Muscle layer of duodenum (tissue), 2 donors: ENCODE measurements around the gene CABLES2.
A peak's percentile ranks its signal among the peaks of the same experiment; 100 is the strongest.

Source experiments
- H3K27ac ChIP-seq: one replicate; pipeline ENCODE4 v1.7.0; 2013; ENCODE audit warnings: mild to moderate bottlenecking, low read length
- H3K27me3 ChIP-seq: one replicate; pipeline ENCODE4 v1.7.0; 2013; ENCODE audit warnings: low read depth, mild to moderate bottlenecking, control low read depth, low read length
- H3K36me3 ChIP-seq, 2 donors: one replicate each; pipeline ENCODE4 v1.7.0; 2013; ENCODE audit warnings: low read length in 2 of 2, control low read depth in 1 of 2, mild to moderate bottlenecking in 1 of 2; ENCODE audit not compliant: insufficient read depth in 2 of 2, control insufficient read depth in 1 of 2
- H3K4me1 ChIP-seq, 2 donors: one replicate each; pipeline ENCODE4 v1.7.0; 2013; ENCODE audit warnings: low read length in 2 of 2, mild to moderate bottlenecking in 2 of 2, control low read depth in 1 of 2, moderate library complexity in 1 of 2; ENCODE audit not compliant: insufficient read depth in 2 of 2, control insufficient read depth in 1 of 2
- H3K4me3 ChIP-seq, 2 donors: one replicate each; pipeline ENCODE4 v1.7.0; 2013; ENCODE audit warnings: low read length in 2 of 2, low read depth in 1 of 2, mild to moderate bottlenecking in 1 of 2
- H3K9me3 ChIP-seq, 2 donors: one replicate each; pipeline ENCODE4 v1.7.0; 2013; ENCODE audit warnings: low read length in 2 of 2, control low read depth in 1 of 2, mild to moderate bottlenecking in 1 of 2; ENCODE audit not compliant: control insufficient read depth in 1 of 2
- donor health status: healthy.

Gene CABLES2

DNA sequence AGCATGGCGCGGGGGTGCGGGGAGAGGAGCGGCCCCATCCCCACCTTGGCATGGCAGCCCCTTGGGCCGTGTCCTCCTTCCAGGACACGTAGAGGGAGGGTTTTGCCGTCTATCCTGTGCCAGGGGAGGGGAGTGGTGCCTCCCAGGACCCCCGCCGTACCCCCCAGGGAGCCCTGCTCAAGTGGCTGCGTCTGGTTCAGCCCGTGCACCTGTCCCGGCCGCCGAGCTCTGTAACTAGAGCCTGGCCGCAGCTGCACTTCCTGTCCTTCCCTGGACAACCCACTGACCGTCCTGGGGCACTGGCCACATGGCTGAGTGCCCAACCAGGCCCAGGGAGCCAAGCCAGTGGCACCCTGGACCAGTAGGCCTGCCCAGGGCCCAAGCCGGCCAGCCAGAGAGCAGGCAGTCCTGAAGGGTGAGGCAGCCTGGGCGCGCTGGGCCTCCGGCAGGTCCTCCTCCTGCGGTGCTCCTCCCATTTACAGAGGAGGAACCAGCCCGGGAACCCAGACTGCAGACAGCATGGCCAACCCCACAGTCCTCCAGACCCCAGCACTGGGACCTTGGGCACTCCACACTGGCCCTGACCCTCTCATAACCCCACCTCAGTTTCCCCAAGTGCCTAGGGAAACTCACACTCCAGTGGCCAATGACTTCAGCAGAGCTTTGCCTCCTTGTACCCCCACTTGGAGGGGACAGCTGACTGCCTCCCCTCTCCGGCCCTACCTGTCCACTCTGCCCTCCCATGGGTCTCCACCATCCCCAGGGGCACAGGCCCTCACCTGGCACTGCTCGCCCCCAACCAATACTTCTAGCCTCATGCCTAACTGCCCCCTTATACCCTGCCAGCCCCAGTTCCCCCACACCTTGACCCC, 48.7 kb downstream of the CABLES2 start:
- Histone ChIP-seq H3K27ac (peak overlapping the region; percentile 31), H3K36me3 (no peaks in the 10 kb centered on the region), H3K9me3 (no peaks in the 10 kb centered on the region), H3K27me3 (no peaks in the 10 kb centered on the region), H3K4me1 (peaks cover 3 to 91% of the 10 kb centered on the region in 2 donors), H3K4me3 (peak overlapping the region in 1 of 2 donors; percentile 48)

DNA sequence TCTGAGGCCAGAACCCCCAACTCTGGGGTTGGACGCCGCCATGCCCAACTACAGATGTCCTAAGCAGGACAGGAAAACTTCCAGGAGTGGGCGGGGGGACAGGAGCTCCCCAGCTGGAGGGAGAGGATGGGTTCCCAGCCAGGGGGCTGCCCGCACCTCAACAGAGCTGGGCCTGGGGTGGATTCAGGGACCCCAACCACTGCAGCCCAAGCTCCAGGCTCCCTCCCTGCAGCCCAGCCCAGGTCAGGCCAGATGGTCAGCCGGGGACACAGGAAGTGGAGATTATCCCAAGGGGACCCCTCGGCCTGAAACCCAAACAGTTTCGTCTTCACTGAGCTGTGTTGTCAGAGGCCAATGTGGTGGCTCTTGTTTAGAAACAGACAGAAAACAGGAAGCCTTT, 49.4 kb downstream of the CABLES2 start:
- peak overlapping the region in 1 of 2 donors; percentile 48 for H3K4me3 ChIP-seq
- H3K4me1 ChIP-seq = peaks cover 3 to 91% of the 10 kb centered on the region in 2 donors
- H3K27ac ChIP-seq = no peak overlapping the region

DNA sequence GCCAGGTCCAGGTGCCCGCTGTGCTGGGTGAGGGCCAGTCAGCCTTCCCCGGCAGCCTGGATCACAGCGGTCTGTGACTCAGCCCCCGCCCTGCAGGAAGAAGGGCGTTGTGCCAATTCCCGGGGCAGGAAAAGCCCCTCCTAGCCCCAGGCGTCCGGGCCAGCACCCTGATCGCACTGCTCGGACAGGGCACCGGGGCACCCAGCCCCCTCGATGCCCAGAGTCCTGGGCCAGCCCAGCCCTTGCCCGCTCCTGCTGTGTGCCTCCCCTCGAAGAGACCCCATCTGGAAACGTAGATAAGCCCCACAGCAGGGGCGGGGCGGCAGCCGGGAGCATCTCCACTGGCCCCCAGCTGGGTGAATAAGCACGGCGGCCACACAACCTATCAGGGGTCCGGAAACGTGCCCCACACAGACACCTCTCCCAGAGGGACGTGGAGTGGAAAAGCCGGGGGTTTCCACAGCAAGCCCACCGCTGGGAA, 49.9 kb downstream of the CABLES2 start:
- peak overlapping the region in 1 of 2 donors; percentile 48 for H3K4me3 ChIP-seq
- peaks cover 3 to 92% of the 10 kb centered on the region in 2 donors for H3K4me1 ChIP-seq
- no peaks in the 10 kb centered on the region for H3K9me3 ChIP-seq
- no peak overlapping the region for H3K27ac ChIP-seq
- H3K27me3 ChIP-seq = no peaks in the 10 kb centered on the region
- no peaks in the 10 kb centered on the region for H3K36me3 ChIP-seq

More for the DNA sequence above, 49.4 kb downstream of the CABLES2 start:
- no peaks in the 10 kb centered on the region for H3K36me3 ChIP-seq
- no peaks in the 10 kb centered on the region for H3K9me3 ChIP-seq
- H3K27me3 ChIP-seq = no peaks in the 10 kb centered on the region

DNA sequence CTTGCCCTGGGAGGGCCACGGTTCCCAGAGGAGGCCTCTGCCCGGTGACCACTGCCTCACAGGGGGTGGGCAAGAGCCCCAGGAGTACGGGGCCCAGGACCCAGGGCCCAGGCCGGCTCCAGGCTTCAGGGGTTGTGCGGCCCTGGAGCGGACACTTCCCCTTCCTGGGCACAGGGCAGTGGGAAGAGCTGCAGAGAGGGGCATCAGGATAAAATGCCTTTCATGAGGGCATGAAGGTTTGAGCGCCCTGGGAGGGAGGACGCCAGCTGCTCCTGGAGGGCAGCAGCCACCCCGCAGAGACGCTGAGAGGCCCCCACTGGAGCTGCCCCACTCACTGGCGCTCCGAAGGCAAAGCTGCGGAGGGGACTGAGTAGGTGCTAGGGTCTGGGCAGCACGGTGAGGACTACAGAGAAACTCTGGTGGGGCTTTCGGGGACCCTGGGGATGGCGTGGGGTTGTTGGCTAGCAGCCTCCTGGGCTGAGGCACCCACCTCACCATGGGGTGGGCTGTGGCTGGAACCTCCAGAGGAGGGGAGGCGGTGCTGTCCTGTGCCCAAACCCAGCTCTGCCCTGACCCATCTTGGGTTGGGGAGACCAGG, 50.4 kb downstream of the CABLES2 start:
- Histone ChIP-seq H3K27me3 (no peaks in the 10 kb centered on the region), H3K27ac (peak overlapping the region; percentile 33), H3K36me3 (peaks cover 0 to 4% of the 10 kb centered on the region in 2 donors), H3K9me3 (no peaks in the 10 kb centered on the region), H3K4me3 (peak overlapping the region in 1 of 2 donors; percentile 48), H3K4me1 (peaks cover 3 to 88% of the 10 kb centered on the region in 2 donors)

DNA sequence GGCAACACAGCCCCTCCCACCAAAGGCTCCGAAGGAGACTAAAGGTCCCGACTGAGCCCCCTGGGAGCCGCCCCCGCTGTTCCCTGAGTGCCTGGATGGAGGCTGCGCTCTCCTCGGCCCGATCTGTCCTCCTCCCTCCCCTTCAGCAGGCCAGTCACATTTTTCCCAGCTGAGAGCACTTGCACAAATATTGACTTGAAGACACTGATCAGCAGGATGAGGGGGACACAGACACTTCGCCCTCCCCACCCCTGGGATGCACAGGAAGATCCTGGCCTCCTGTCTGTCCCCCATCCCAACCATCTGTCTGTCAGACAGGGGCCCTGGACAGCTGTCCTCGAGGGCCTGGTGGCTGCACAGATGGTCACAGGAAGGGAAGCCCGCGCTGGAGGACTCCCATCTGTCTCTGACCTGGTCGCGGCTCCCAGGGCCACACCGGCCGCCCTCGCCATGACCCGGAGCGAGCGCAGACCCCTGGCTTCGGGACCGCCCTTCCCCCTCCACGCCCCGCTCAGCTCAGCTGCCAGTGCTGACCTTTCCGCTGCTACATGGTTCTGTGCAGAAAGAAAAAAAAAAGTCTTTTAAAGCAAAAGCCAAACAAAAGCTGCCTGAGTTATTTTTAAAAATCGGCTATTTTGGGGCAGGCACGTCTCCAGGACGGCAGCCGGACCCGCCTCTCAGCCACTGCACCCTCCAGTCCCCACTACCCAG, 51.1 kb downstream of the CABLES2 start:
- Histone ChIP-seq H3K36me3 (peaks cover 0 to 10% of the 10 kb centered on the region in 2 donors), H3K4me1 (peaks cover 3 to 82% of the 10 kb centered on the region in 2 donors), H3K9me3 (no peaks in the 10 kb centered on the region), H3K27me3 (no peaks in the 10 kb centered on the region), H3K27ac (peak overlapping the region; percentile 56), H3K4me3 (peak overlapping the region in 1 of 2 donors; percentile 48)

DNA sequence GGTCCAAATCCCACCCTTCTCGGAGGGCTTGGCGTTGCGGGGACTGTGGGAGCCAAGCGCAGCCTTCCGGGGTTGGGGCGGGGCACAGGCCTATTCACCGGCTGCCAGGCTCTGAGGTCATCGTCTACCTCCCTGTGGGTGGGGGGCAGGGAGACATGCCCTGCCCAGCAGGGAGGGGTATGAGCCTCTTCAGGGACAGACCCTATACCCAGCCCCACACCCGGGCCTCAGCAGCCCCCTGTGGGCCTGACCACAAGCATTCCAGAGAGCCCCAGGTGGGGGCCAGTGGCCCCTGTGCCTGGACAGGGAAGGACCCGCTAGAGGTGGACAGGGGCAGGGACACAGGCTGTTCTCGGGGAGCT, 51.6 kb downstream of the CABLES2 start:
- Histone ChIP-seq H3K4me3 (peak overlapping the region in 1 of 2 donors; percentile 48), H3K9me3 (no peaks in the 10 kb centered on the region), H3K4me1 (peaks cover 3 to 77% of the 10 kb centered on the region in 2 donors), H3K27ac (peak overlapping the region; percentile 56), H3K36me3 (peaks cover 0 to 15% of the 10 kb centered on the region in 2 donors), H3K27me3 (no peaks in the 10 kb centered on the region)

DNA sequence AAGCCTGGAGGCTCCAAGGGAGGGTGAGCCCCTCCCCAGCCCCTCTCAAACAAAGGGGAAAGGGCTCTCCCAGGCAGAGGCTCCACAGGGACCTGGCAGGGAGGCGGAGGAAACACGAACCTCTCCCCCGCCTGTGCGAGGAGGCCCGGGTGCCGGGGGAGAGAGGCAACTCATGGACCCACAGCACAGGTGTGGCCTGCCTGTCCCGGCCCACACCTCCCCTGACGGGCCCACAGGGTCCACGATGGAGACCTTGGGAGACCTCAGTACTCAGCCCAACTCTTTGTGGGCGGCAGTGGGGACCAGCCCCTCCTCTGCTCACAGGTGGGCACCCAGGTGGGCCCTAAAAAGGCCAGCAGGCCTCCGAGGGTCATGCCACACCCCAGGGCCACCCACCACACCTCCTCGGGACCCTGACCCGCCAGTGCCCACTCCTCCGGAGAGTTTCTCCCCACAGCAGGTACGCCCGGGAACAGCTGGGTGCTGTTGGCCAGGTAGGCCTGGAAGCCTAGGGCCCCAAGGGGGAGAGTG, 52.2 kb downstream of the CABLES2 start:
- no peaks in the 10 kb centered on the region for H3K27me3 ChIP-seq
- H3K4me3 ChIP-seq = no peak overlapping the region
- peaks cover 0 to 21% of the 10 kb centered on the region in 2 donors for H3K36me3 ChIP-seq
- no peak overlapping the region for H3K27ac ChIP-seq
- H3K9me3 ChIP-seq = no peaks in the 10 kb centered on the region
- H3K4me1 ChIP-seq = peaks cover 3 to 76% of the 10 kb centered on the region in 2 donors

DNA sequence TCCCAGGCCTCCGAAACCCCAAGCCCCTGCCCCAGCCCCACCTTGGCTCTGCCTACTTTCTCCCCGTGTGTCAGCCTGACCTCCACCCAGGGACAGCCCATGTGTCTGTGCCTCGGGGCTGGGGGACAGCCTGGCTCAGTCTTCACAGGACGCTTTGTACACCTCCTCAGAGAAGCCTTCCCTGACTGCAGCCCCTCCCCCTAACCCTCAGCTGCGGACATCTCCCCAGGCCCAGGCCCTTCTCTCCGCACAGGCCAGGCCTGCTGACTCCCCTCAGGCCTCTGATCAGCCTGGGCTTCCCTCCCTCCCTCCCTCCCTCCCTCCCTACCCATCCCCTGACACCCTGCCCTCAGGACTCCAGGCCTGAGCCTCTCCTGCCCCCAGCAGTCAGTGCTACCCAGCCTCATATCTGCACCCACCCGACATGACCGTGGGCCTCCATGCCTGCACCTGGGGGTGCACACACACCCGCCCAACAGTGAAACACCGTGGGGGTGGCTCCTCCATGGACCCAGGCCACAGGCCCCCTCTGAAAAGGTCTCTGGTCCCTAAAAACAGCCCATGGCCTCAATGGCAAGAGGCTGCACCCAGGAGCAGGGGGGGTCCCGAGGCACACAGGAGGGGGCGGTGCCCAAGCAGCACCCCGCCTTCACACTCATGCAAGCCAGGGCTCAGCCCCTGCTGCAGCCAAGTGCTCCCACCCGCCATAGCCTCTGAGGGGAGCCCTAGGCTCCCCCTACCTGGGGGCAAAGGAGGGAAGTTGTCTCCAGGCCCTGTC, 52.9 kb downstream of the CABLES2 start:
- Histone ChIP-seq H3K9me3 (no peaks in the 10 kb centered on the region), H3K4me1 (peaks cover 3 to 69% of the 10 kb centered on the region in 2 donors), H3K4me3 (no peak overlapping the region), H3K36me3 (peaks cover 0 to 21% of the 10 kb centered on the region in 2 donors), H3K27me3 (no peaks in the 10 kb centered on the region), H3K27ac (no peak overlapping the region)

DNA sequence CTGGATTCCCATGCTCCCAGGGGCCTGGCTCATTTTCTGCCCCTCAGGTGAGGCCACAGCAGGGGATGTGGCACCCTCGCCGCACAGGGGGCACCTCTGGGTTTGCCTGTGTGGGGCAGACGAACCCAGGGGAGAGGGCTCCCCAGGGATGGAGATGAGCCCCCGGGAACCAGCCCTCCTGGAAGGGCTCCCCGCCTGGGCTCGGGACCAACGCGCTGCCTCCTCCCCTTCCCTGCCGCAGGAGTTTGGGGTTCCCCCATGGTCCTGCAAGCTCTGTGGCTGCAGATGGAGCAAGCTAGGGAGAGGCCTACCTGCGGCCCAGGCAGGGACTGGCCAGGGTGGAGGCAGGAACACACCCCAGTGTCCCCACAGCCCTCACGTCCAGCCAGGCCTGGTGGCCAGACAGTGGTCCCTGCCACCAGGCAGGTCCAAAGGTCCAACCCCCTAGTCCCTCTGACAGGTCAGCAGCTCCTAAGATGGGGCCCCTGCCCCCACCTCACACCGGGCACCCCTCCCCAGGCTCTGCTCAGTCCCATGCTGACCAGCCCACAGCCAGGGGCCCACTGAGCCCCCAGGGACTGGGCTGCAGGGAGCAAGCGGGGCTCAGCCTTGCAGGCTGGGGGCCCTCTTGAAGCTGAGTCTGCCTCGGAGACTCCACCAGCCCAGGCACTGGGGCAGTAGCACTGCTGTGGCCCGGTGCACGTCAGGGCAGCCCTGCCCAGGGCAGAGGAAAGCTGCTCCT, 53.6 kb downstream of the CABLES2 start:
- Histone ChIP-seq H3K9me3 (peaks cover 0 to 3% of the 10 kb centered on the region in 2 donors), H3K27ac (no peak overlapping the region), H3K36me3 (peaks cover 0 to 21% of the 10 kb centered on the region in 2 donors), H3K4me1 (peaks cover 3 to 62% of the 10 kb centered on the region in 2 donors), H3K4me3 (no peak overlapping the region), H3K27me3 (no peaks in the 10 kb centered on the region)
